Thyroid gland (tissue), 4 donors: Measurements from ENCODE around the gene NAA35. TPM values are rescaled to one million over a fixed set of nuclear protein-coding genes. Genes with fewer than 3 reads are reported as not detected.

Experiments used
- DNase-seq, 2 donors: peaks; one replicate each; pipeline ENCODE4 v3.0.0-alpha.2; 2019
- H3K27ac ChIP-seq, 3 donors: fragments of 200-600 bp; sonication (generic); 1 replicate in 2 of 3; 2 replicates in 1 of 3; pipeline ENCODE4 v1.5.1; 2016 to 2019; ENCODE audit warnings: mild to moderate bottlenecking in 1 of 3, moderate library complexity in 1 of 3
- H3K27me3 ChIP-seq: fragments of 200-600 bp; sonication (generic); one replicate; pipeline ENCODE4 v1.5.1; 2019
- H3K36me3 ChIP-seq, 2 donors: fragments of 200-600 bp; sonication (generic); one replicate each; pipeline ENCODE4 v1.5.1; 2016 to 2019
- H3K4me1 ChIP-seq, 2 donors: fragments of 200-600 bp; sonication (generic); one replicate each; pipeline ENCODE4 v1.5.1; 2017 to 2019
- H3K4me3 ChIP-seq, 3 donors: fragments of 200-600 bp; sonication (generic); replicated peaks in 1 of 3; 1 replicate in 2 of 3; 2 replicates in 1 of 3; pipeline ENCODE4 v1.5.1; 2016; ENCODE audit warnings: mild to moderate bottlenecking in 1 of 3
- H3K9me3 ChIP-seq: fragments of 200-600 bp; sonication (generic); one replicate; pipeline ENCODE4 v1.5.1; 2017
- CTCF ChIP-seq, 6 experiments: fragments of 200-600 bp in 3 of 6; fragments of 450-650 bp in 3 of 6; sonication (generic) in 3 of 6; IDR thresholded peaks; one replicate each; pipeline ENCODE4 v1.5.1; 2016 to 2019; ENCODE audit warnings: antibody characterized with exemption in 6 of 6, mild to moderate bottlenecking in 2 of 6, inconsistent platforms in 1 of 6, moderate library complexity in 1 of 6
- POLR2A ChIP-seq, 2 donors: fragments of 450-650 bp; IDR thresholded peaks; one replicate each; pipeline ENCODE4 v1.6.1; 2017; ENCODE audit warnings: antibody characterized with exemption in 2 of 2, mild to moderate bottlenecking in 2 of 2, moderate library complexity in 1 of 2
- WGBS, 2 donors: methylation state at CpG; one replicate each; pipeline ENCODE4 v1.1.5; 2017; 5-methylcytosine and 5-hydroxymethylcytosine counted together
- intact Hi-C: fragments of 100-400 bp; cut with DNase I; formaldehyde crosslinking; loops from one replicate; pipeline ENCODE4 v1.15.1; 2023
- total RNA-seq, 4 donors: library from RNA; depleted of rRNA; stranded (reverse); fragments of >200 nt; gene quantifications; one replicate each; pipeline ENCODE4 v1.2.3, GENCODE V29; 2016

Gene NAA35
- total RNA-seq, 4 donors from 2014 or later, result 23.2 to 31.1 (median 26.2) TPM

- peaks cover 15 to 19% of the 10 kb centered on the region in 2 donors for H3K4me1 ChIP-seq
- intact Hi-C loops, result no loop called here
- no peaks in the 10 kb centered on the region for H3K9me3 ChIP-seq
- peak overlapping the region in 2 of 3 donors; percentile 38 to 91 for H3K27ac ChIP-seq
- H3K36me3 ChIP-seq, result no peaks in the 10 kb centered on the region
- WGBS, 2 donors, result 62 to 63% methylated on average over 5 of the region's 5 CpGs
- no peak for TF ChIP-seq CTCF (IDR thresholded peaks at IDR 0.05)
- TF ChIP-seq POLR2A (IDR thresholded peaks at IDR 0.05), result peak in 1 of 2 donors; percentile 1
- no peak overlapping the region for H3K4me3 ChIP-seq
- no peaks in the 10 kb centered on the region for H3K27me3 ChIP-seq
- peak; percentile 38 to 39 for DNase-seq
These were observed 101.4 kb downstream of the NAA35 start for GRCh38 chr9:86042199-86042978.

GRCh38 chr9:86043586-86043985, 102.6 kb downstream of the NAA35 start:
- TF ChIP-seq CTCF (IDR thresholded peaks at IDR 0.05), result no peak
- no peak for TF ChIP-seq POLR2A (IDR thresholded peaks at IDR 0.05)
- Histone ChIP-seq H3K4me3 (no peak overlapping the region), H3K9me3 (no peaks in the 10 kb centered on the region), H3K27me3 (no peaks in the 10 kb centered on the region), H3K27ac (no peak overlapping the region), H3K36me3 (no peaks in the 10 kb centered on the region), H3K4me1 (peaks cover 15 to 19% of the 10 kb centered on the region in 2 donors)
- intact Hi-C loops, result no loop called here
- WGBS, 2 donors, result 92 to 98% methylated on average over 5 of the region's 5 CpGs
- DNase-seq, result no peak

GRCh38 chr9:86043999-86044398, 103.1 kb downstream of the NAA35 start:
- no peaks in the 10 kb centered on the region for H3K9me3 ChIP-seq
- WGBS, 2 donors, result 93 to 94% methylated on average over 4 of the region's 4 CpGs

GRCh38 chr9:86045654-86046053, 104.7 kb downstream of the NAA35 start:
- WGBS, 2 donors, result 95% methylated on average over 6 of the region's 6 CpGs
- Histone ChIP-seq H3K27me3 (no peaks in the 10 kb centered on the region), H3K4me1 (peaks cover 15 to 19% of the 10 kb centered on the region in 2 donors), H3K4me3 (no peak overlapping the region), H3K27ac (no peak overlapping the region), H3K36me3 (no peaks in the 10 kb centered on the region), H3K9me3 (no peaks in the 10 kb centered on the region)
- TF ChIP-seq CTCF (IDR thresholded peaks at IDR 0.05), result no peak
- no peak for TF ChIP-seq POLR2A (IDR thresholded peaks at IDR 0.05)
- DNase-seq, result no peak
- intact Hi-C loops, result no loop called here

More at GRCh38 chr9:86043999-86044398, 103.1 kb downstream of the NAA35 start:
- Histone ChIP-seq H3K4me3 (no peak overlapping the region), H3K36me3 (no peaks in the 10 kb centered on the region), H3K27me3 (no peaks in the 10 kb centered on the region), H3K4me1 (peaks cover 15 to 19% of the 10 kb centered on the region in 2 donors), H3K27ac (no peak overlapping the region)
- TF ChIP-seq POLR2A (IDR thresholded peaks at IDR 0.05) (no peak), CTCF (IDR thresholded peaks at IDR 0.05) (no peak)
- intact Hi-C loops, result no loop called here
- no peak for DNase-seq

- intact Hi-C loops, result no loop called here
- Histone ChIP-seq H3K27ac (no peak overlapping the region), H3K36me3 (no peaks in the 10 kb centered on the region), H3K4me1 (peaks cover 11 to 17% of the 10 kb centered on the region in 2 donors), H3K27me3 (no peaks in the 10 kb centered on the region), H3K9me3 (no peaks in the 10 kb centered on the region), H3K4me3 (no peak overlapping the region)
- DNase-seq, result no peak
- WGBS, 2 donors, result 92 to 98% methylated on average over 14 of the region's 14 CpGs
- TF ChIP-seq POLR2A (IDR thresholded peaks at IDR 0.05) (no peak), CTCF (IDR thresholded peaks at IDR 0.05) (no peak)
These were observed 105.2 kb downstream of the NAA35 start for GRCh38 chr9:86046071-86046636.
